ENCODE data around the gene PIKFYVE. TPM values are rescaled to one million over a fixed set of nuclear protein-coding genes. Genes with fewer than 3 reads are reported as not detected.
"Not testable (repeated sequence)": the region's sequence is repeated elsewhere in the genome, so short reads cannot be mapped to it uniquely, and the experiment has no call there.

The PIKFYVE gene
- total and polyA plus RNA-seq, 4 experiments from 2014 or later, result 3.3 to 45.8 (median 26.4) TPM

GRCh38 chr2:208369091-208369490 is 103.0 kb downstream of the PIKFYVE start:
- peaks cover 0 to 19% (median 11%) of the 10 kb centered on the region in 8 donors for H3K9me3 Mint-ChIP-seq
- H3K4me1 Mint-ChIP-seq, result peaks cover 0 to 4% (median under 1%) of the 10 kb centered on the region in 4 donors
- peaks cover 0 to 11% of the 10 kb centered on the region in 2 donors for H3K27me3 Mint-ChIP-seq
- no peak overlapping the region for H3K27ac ChIP-seq (ENCODE audit: low read depth, low read length)
- H3K36me3 ChIP-seq (ENCODE audit: insufficient read depth, low read length), result no peaks in the 10 kb centered on the region
- CTCF ChIA-PET (ENCODE audit: partially characterized antibody), result no interaction called here
- no peak for DNase-seq
- H3K27ac Mint-ChIP-seq, result no peak overlapping the region
- H3K4me3 Mint-ChIP-seq, result no peak overlapping the region
- no peaks in the 10 kb centered on the region for H3K4me1 ChIP-seq (ENCODE audit: insufficient read depth, low read length)
- POLR2A ChIA-PET (ENCODE audit: partially characterized antibody), result no interaction called here
- no peak overlapping the region for H3K4me3 ChIP-seq (ENCODE audit: low read length in 2 of 2)
- no peaks in the 10 kb centered on the region for H3K27me3 ChIP-seq (ENCODE audit: insufficient read depth, low read length)
- H3K9me3 ChIP-seq (ENCODE audit: control insufficient read depth in 1 of 2, low read length in 2 of 2), result no peaks in the 10 kb centered on the region
- peaks cover 0 to 6% of the 10 kb centered on the region in 2 donors for H3K36me3 Mint-ChIP-seq
- intact Hi-C loops (cut with micrococcal nuclease), result no loop called here

DNA sequence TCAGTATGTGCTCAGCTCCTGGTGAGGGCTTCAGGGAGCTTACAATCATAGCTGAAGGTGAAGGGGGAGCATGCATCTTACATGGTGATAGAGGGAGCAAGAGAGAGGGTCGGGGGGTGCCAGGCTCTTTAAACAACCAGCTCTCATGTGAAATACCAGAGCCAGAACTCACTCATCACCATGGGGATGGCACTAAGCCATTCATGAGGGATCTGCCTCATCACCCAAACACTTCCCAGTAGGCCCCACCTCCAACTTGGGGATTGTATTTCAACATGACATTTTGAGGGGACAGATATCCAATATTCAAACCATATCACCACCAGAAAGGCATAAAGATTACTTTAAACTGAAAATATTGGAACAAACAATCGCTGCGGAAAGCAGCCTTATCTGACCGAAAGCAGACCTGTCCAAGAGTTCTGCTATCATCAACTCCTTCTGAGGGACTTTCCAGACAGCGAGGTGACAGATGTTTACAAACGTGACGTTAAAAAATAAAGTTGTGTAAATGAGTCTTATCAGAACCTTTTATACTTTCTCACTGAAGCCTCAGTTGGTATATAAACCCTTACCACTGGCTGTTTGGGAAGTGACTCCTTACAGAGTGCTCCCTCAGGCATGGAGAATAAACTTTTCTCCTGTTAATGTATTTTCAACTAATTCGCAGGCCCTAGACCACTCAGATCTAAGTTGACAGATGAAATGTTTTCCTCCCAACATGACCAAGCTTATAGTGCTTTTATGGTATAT is 105.0 kb downstream of the PIKFYVE start:
- ChIA-PET POLR2A (ENCODE audit: partially characterized antibody) (no interaction called here), CTCF (ENCODE audit: partially characterized antibody) (no interaction called here)
- intact Hi-C loops (cut with micrococcal nuclease), result no loop called here
- H3K9me3 Mint-ChIP-seq, result peaks cover 0 to 13% (median 2%) of the 10 kb centered on the region in 8 donors
- no peak overlapping the region for H3K4me3 ChIP-seq (ENCODE audit: low read length in 2 of 2)
- no peaks in the 10 kb centered on the region for H3K9me3 ChIP-seq (ENCODE audit: control insufficient read depth in 1 of 2, low read length in 2 of 2)
- DNase-seq, result no peak
- H3K27ac ChIP-seq (ENCODE audit: low read depth, low read length), result no peak overlapping the region
- H3K27ac Mint-ChIP-seq, result no peak overlapping the region
- no peaks in the 10 kb centered on the region for H3K4me1 Mint-ChIP-seq
- no peaks in the 10 kb centered on the region for H3K27me3 ChIP-seq (ENCODE audit: insufficient read depth, low read length)
- H3K27me3 Mint-ChIP-seq, result peaks cover 0 to 11% of the 10 kb centered on the region in 2 donors
- H3K36me3 ChIP-seq (ENCODE audit: insufficient read depth, low read length), result no peaks in the 10 kb centered on the region
- no peak overlapping the region for H3K4me3 Mint-ChIP-seq
- no peaks in the 10 kb centered on the region for H3K4me1 ChIP-seq (ENCODE audit: insufficient read depth, low read length)
- H3K36me3 Mint-ChIP-seq, result no peaks in the 10 kb centered on the region

GRCh38 chr2:208371634-208371935 is 105.5 kb downstream of the PIKFYVE start:
- ChIA-PET CTCF (ENCODE audit: partially characterized antibody) (no interaction called here), POLR2A (ENCODE audit: partially characterized antibody) (no interaction called here)
- intact Hi-C loops (cut with micrococcal nuclease), result no loop called here
- peaks cover 0 to 9% (median 0%) of the 10 kb centered on the region in 8 donors for H3K9me3 Mint-ChIP-seq
- Histone ChIP-seq H3K9me3 (ENCODE audit: control insufficient read depth in 1 of 2, low read length in 2 of 2) (no peaks in the 10 kb centered on the region), H3K4me3 (ENCODE audit: low read length in 2 of 2) (no peak overlapping the region), H3K4me1 (ENCODE audit: insufficient read depth, low read length) (no peaks in the 10 kb centered on the region), H3K36me3 (ENCODE audit: insufficient read depth, low read length) (no peaks in the 10 kb centered on the region), H3K27ac (ENCODE audit: low read depth, low read length) (no peak overlapping the region), H3K27me3 (ENCODE audit: insufficient read depth, low read length) (no peaks in the 10 kb centered on the region)
- no peaks in the 10 kb centered on the region for H3K36me3 Mint-ChIP-seq
- no peak for DNase-seq
- H3K4me3 Mint-ChIP-seq, result no peak overlapping the region
- no peak overlapping the region for H3K27ac Mint-ChIP-seq
- H3K4me1 Mint-ChIP-seq, result no peaks in the 10 kb centered on the region
- peaks cover 0 to 11% of the 10 kb centered on the region in 2 donors for H3K27me3 Mint-ChIP-seq

- intact Hi-C loops (cut with micrococcal nuclease), result loop anchor here (1.0 kb wide), 2 partner anchors 198 to 1826 kb away; no protein-coding TSS in a partner anchor
- H3K4me1 ChIP-seq (ENCODE audit: insufficient read depth, low read length), result no peaks in the 10 kb centered on the region
- Mint-ChIP-seq H3K4me3 (no peak overlapping the region), H3K4me1 (no peaks in the 10 kb centered on the region), H3K36me3 (no peaks in the 10 kb centered on the region), H3K27me3 (peaks cover 1 to 10% of the 10 kb centered on the region in 2 donors), H3K27ac (no peak overlapping the region), H3K9me3 (no peaks in the 10 kb centered on the region)
- no peaks in the 10 kb centered on the region for H3K9me3 ChIP-seq (ENCODE audit: control insufficient read depth in 1 of 2, low read length in 2 of 2)
- CTCF ChIA-PET (ENCODE audit: partially characterized antibody), result interaction anchor here (1.1 to 2.3 kb wide), 6 partner anchors 8 to 72 kb away, joined by 3 to 8 read pairs (median 4); no protein-coding TSS in a partner anchor
- no peaks in the 10 kb centered on the region for H3K27me3 ChIP-seq (ENCODE audit: insufficient read depth, low read length)
- POLR2A ChIA-PET (ENCODE audit: partially characterized antibody), result no interaction called here
- no peaks in the 10 kb centered on the region for H3K36me3 ChIP-seq (ENCODE audit: insufficient read depth, low read length)
- DNase-seq, result peak in 4 of 5 donors; percentile 6 to 13 (median 9)
- H3K4me3 ChIP-seq (ENCODE audit: low read length in 2 of 2), result no peak overlapping the region
- no peak overlapping the region for H3K27ac ChIP-seq (ENCODE audit: low read depth, low read length)
Observed at GRCh38 chr2:208373460-208374089, 107.5 kb downstream of the PIKFYVE start.

DNA sequence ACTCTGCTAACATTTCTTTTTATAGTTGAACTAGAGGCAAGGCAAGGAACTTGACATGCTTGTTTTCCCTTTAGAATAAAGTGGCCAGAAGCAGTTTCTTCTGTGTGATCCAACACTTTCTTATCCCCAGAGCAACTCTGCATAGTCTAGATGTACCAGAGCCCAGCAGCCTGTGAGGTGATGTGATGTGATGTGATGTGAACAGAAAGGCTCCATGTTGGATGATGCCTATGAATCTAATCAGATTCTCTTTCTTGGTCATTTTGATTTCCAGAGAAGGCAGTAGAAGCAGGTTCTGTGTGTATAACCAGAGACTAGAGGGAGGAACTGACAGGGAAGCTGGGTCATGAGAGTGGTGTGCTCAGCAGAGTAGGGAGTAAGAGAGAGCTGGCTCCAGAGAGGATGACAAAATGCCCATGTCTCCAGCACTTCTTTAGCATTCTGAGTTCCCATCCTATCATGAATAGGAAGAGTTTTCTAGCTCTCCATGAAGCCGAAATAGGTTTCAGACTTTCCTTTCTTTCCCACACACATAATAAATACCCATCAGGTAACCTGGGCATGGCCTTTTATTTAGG is 109.5 kb downstream of the PIKFYVE start:
- Histone ChIP-seq H3K27ac (ENCODE audit: low read depth, low read length) (no peak overlapping the region), H3K36me3 (ENCODE audit: insufficient read depth, low read length) (no peaks in the 10 kb centered on the region), H3K4me1 (ENCODE audit: insufficient read depth, low read length) (no peaks in the 10 kb centered on the region), H3K4me3 (ENCODE audit: low read length in 2 of 2) (no peak overlapping the region), H3K27me3 (ENCODE audit: insufficient read depth, low read length) (no peaks in the 10 kb centered on the region), H3K9me3 (ENCODE audit: control insufficient read depth in 1 of 2, low read length in 2 of 2) (no peaks in the 10 kb centered on the region)
- ChIA-PET POLR2A (ENCODE audit: partially characterized antibody) (no interaction called here), CTCF (ENCODE audit: partially characterized antibody) (interaction anchor here (1.3 to 2.0 kb wide), 3 partner anchors 9 to 21 kb away, joined by 3 to 7 read pairs (median 3); no protein-coding TSS in a partner anchor)
- Mint-ChIP-seq H3K4me3 (no peak overlapping the region), H3K27me3 (peaks cover 2 to 15% of the 10 kb centered on the region in 2 donors), H3K9me3 (no peaks in the 10 kb centered on the region), H3K36me3 (no peaks in the 10 kb centered on the region), H3K4me1 (no peaks in the 10 kb centered on the region), H3K27ac (no peak overlapping the region)
- no peak for DNase-seq
- intact Hi-C loops (cut with micrococcal nuclease), result no loop called here

DNA sequence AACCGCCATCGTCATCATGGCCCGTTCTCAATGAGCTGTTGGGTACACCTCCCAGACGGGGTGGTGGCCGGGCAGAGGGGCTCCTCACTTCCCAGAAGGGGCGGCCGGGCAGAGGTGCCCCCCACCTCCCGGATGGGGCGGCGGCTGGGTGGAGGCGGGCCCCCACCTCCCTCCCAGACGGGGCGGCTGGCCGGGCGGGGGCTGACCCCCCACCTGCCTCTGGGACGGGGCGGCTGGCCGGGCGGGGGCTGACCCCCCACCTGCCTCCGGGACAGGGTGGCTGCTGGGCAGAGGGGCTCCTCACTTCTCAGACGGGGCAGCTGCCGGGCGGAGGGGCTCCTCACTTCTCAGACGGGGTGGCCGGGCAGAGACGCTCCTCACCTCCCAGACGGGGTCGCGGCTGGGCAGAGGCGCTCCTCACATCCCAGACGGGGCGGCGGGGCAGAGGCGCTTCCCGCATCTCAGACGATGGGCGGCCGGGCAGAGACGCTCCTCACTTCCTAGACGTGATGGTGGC is 111.3 kb downstream of the PIKFYVE start:
- H3K4me1 ChIP-seq (ENCODE audit: insufficient read depth, low read length); H3K27me3 ChIP-seq (ENCODE audit: insufficient read depth, low read length); DNase-seq; CTCF ChIA-PET (ENCODE audit: partially characterized antibody); H3K4me3 Mint-ChIP-seq; H3K36me3 Mint-ChIP-seq; H3K4me3 ChIP-seq (ENCODE audit: low read length in 2 of 2); H3K27ac Mint-ChIP-seq; intact Hi-C loops (cut with micrococcal nuclease); H3K36me3 ChIP-seq (ENCODE audit: insufficient read depth, low read length); H3K9me3 ChIP-seq (ENCODE audit: control insufficient read depth in 1 of 2, low read length in 2 of 2); POLR2A ChIA-PET (ENCODE audit: partially characterized antibody); H3K9me3 Mint-ChIP-seq; H3K4me1 Mint-ChIP-seq; H3K27ac ChIP-seq (ENCODE audit: low read depth, low read length): not testable (repeated sequence)
- peaks cover 7 to 16% of the 10 kb centered on the region in 2 donors for H3K27me3 Mint-ChIP-seq

DNA sequence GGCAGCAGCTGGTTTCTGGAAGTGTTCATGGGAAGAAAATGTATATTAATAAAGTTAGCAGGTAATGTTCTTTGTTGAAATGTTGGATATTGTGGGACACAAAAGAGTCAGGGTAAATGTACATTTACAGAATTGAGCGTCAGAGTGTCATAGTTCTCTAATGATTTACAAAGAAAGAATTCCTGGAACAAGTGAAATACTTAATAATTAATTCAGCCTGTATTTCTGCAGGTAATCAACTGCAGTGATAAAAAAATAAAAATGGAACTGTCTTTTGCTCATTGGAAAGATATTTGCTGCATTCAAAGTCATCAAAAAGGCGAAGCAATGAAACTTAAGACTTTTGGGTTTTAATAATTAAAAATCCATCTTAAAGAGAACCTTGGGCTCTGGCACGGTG is 113.1 kb downstream of the PIKFYVE start:
- no peak overlapping the region for H3K27ac ChIP-seq (ENCODE audit: low read depth, low read length)
- no peaks in the 10 kb centered on the region for H3K9me3 ChIP-seq (ENCODE audit: control insufficient read depth in 1 of 2, low read length in 2 of 2)
- Mint-ChIP-seq H3K4me1 (no peaks in the 10 kb centered on the region), H3K9me3 (no peaks in the 10 kb centered on the region), H3K27ac (no peak overlapping the region), H3K4me3 (no peak overlapping the region), H3K27me3 (peaks cover 13 to 15% of the 10 kb centered on the region in 2 donors), H3K36me3 (no peaks in the 10 kb centered on the region)
- H3K36me3 ChIP-seq (ENCODE audit: insufficient read depth, low read length), result no peaks in the 10 kb centered on the region
- no peaks in the 10 kb centered on the region for H3K27me3 ChIP-seq (ENCODE audit: insufficient read depth, low read length)
- no peak overlapping the region for H3K4me3 ChIP-seq (ENCODE audit: low read length in 2 of 2)
- CTCF ChIA-PET (ENCODE audit: partially characterized antibody), result interaction anchor here (0.6 kb wide), 1 partner anchor 1598 kb away, joined by 3 read pairs; no protein-coding TSS in a partner anchor
- POLR2A ChIA-PET (ENCODE audit: partially characterized antibody), result no interaction called here
- H3K4me1 ChIP-seq (ENCODE audit: insufficient read depth, low read length), result no peaks in the 10 kb centered on the region
- DNase-seq, result no peak
- intact Hi-C loops (cut with micrococcal nuclease), result no loop called here

Data from CD4-positive, alpha-beta memory T cell (primary cell).